ENCODE results near the gene ATP5PD.

Gene ATP5PD

DNA sequence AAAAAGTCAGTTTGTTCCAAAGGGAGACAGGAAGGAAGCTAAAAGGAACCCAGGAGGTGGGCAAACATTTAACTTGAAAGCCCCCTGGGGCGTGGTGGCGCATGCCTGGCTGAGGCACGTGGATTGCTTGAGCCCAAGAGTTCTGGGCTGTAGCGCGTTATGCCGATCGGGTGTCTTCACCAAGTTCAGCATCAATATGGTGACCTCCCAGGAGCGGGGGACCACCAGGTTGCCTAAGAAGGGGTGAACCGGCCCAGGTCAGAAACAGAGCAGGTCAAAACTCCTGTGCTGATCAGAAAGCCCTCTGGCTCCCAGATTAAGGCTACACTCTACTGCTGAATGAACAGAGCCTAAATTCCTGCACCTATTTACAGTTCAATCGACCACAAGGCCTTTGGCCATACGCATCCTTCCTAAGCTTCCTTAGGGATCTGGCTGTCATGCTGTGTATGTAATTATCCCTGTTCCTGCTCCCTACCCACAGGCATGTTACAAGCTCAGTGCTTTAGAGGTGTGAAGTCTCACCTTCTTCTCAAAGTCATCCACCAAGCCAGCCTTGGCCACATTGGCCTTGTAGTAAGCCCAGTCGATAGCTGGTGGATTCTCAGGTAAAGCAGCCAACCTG, 5.0 kb downstream of the ATP5PD start:
- no peak overlapping the region for H3K4me3 ChIP-seq
- peaks cover 44% of the 10 kb centered on the region for H3K36me3 ChIP-seq (ENCODE audit: insufficient read depth, low read length)
- H3K27ac ChIP-seq: peak overlapping the region; percentile 36; the same call in 1 of the 2 replicates
- H3K9me3 ChIP-seq (ENCODE audit: low read depth, low read length): no peaks in the 10 kb centered on the region
- no peak for DNase-seq (ENCODE audit: low read depth, low spot score)
- TF ChIP-seq EZH2 (IDR thresholded peaks at IDR 0.05) (no peak), FOXP2 (optimal IDR thresholded peaks at IDR 0.05; ENCODE audit: control extremely low read depth, extremely low read length, insufficient read depth) (no peak), POLR2AphosphoS5 (IDR thresholded peaks at IDR 0.05; ENCODE audit: borderline replicate concordance, low read depth, low read length) (no peak)
- no peak overlapping the region for H3K9ac ChIP-seq (ENCODE audit: insufficient read length)

GRCh38 chr17:75039238-75039637, 7.5 kb downstream of the ATP5PD start:
- DNase-seq (ENCODE audit: low read depth, low spot score): no peak
- H3K9me3 ChIP-seq (ENCODE audit: low read depth, low read length): no peaks in the 10 kb centered on the region
- H3K9ac ChIP-seq (ENCODE audit: insufficient read length): no peak overlapping the region
- no peak overlapping the region for H3K4me3 ChIP-seq
- H3K36me3 ChIP-seq (ENCODE audit: insufficient read depth, low read length): peaks cover 44% of the 10 kb centered on the region
- TF ChIP-seq EZH2 (IDR thresholded peaks at IDR 0.05) (no peak), POLR2AphosphoS5 (IDR thresholded peaks at IDR 0.05; ENCODE audit: borderline replicate concordance, low read depth, low read length) (no peak), FOXP2 (optimal IDR thresholded peaks at IDR 0.05; ENCODE audit: control extremely low read depth, extremely low read length, insufficient read depth) (no peak)
- H3K27ac ChIP-seq: no peak overlapping the region

DNA sequence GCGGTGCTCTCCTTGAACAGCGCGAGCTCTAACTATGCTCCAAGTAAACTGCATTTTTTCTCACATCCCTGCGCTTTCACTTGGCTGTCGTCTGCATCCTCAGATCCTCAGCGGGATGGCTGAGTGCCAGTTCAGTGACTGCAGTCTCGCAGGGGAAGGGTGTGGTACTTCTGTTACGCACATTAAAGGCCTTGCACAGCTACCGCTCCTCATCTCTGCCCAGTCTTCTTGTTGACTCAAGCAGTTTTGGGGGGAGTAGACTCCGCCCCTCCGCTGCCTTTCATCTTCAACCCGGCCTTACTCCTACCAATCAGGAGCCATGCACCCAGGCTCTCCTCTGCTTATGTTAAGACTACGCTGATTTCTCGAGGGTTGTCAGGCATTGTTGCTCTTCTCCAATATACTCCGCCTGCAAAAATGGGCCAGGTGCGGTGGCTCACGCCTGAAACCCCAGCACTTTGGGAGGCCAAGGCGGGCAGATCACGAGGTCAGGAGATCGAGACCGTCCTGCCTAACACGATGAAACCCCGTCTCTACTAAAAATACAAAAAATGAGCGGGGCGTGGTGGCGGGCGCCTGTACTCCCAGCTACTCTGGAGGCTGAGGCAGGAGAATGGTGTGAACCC, 10.0 kb downstream of the ATP5PD start:
- Histone ChIP-seq H3K9me3 (ENCODE audit: low read depth, low read length) (no peaks in the 10 kb centered on the region), H3K27ac (peak overlapping the region; percentile 97), H3K36me3 (ENCODE audit: insufficient read depth, low read length) (peaks cover 37% of the 10 kb centered on the region), H3K4me3 (peak overlapping the region; percentile 42), H3K9ac (ENCODE audit: insufficient read length) (no peak overlapping the region)
- TF ChIP-seq FOXP2 (optimal IDR thresholded peaks at IDR 0.05; ENCODE audit: control extremely low read depth, extremely low read length, insufficient read depth) (peak; percentile 49), POLR2AphosphoS5 (IDR thresholded peaks at IDR 0.05; ENCODE audit: borderline replicate concordance, low read depth, low read length) (peak; percentile 33), EZH2 (IDR thresholded peaks at IDR 0.05) (no peak)
- DNase-seq (ENCODE audit: low read depth, low spot score): peak; percentile 90

DNA sequence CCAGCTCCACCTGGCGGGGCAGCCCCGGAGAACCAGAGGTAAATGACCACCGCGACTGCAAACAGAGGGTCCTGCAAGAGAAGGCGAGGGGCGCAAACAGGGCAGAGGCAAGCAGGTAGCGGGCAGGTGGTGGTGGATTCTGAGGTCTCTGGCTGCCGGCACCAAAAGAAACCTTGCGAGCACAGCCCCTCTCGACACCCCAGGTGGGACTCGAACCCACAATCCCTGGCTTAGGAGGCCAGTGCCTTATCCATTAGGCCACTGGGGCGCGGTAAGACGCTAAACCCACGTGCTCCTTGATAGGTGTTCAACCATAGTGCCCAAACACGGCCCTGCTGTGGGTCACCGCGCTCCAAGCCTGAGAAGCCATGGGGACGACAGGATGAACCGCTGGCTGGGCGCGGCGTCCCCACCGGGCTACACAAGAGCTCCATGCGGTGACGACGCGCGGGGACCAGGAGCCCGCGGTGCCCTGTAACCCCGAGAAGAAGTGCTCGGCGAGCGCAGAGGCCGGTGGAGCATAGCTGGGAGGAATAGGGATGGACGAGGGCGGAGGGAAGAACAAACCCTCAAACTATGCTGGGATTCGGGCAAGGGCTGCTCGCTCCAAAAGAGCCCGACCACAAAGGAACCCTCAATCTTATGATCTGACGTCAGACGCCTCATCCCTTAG, 12.4 kb downstream of the ATP5PD start:
- Histone ChIP-seq H3K36me3 (ENCODE audit: insufficient read depth, low read length) (peaks cover 13% of the 10 kb centered on the region), H3K9me3 (ENCODE audit: low read depth, low read length) (no peaks in the 10 kb centered on the region), H3K27ac (peak overlapping the region; percentile 97), H3K4me3 (peak overlapping the region; percentile 100), H3K9ac (ENCODE audit: insufficient read length) (peak overlapping the region; percentile 99)
- DNase-seq (ENCODE audit: low read depth, low spot score): no peak
- TF ChIP-seq EZH2 (IDR thresholded peaks at IDR 0.05): no peak
- peak; percentile 49 for TF ChIP-seq POLR2AphosphoS5 (IDR thresholded peaks at IDR 0.05; ENCODE audit: borderline replicate concordance, low read depth, low read length)

- Histone ChIP-seq H3K9ac (ENCODE audit: insufficient read length) (peak overlapping the region; percentile 90), H3K36me3 (ENCODE audit: insufficient read depth, low read length) (peaks cover 5% of the 10 kb centered on the region; the same call in 1 of the 2 replicates), H3K9me3 (ENCODE audit: low read depth, low read length) (no peaks in the 10 kb centered on the region), H3K27ac (peak overlapping the region; percentile 97), H3K4me3 (peak overlapping the region; percentile 100)
- peak; percentile 84 for DNase-seq (ENCODE audit: low read depth, low spot score)
- TF ChIP-seq EZH2 (IDR thresholded peaks at IDR 0.05) (no peak), FOXP2 (optimal IDR thresholded peaks at IDR 0.05; ENCODE audit: control extremely low read depth, extremely low read length, insufficient read depth) (no peak), POLR2AphosphoS5 (IDR thresholded peaks at IDR 0.05; ENCODE audit: borderline replicate concordance, low read depth, low read length) (no peak)
Measured at GRCh38 chr17:75033346-75034235, 13.2 kb downstream of the ATP5PD start.

DNA sequence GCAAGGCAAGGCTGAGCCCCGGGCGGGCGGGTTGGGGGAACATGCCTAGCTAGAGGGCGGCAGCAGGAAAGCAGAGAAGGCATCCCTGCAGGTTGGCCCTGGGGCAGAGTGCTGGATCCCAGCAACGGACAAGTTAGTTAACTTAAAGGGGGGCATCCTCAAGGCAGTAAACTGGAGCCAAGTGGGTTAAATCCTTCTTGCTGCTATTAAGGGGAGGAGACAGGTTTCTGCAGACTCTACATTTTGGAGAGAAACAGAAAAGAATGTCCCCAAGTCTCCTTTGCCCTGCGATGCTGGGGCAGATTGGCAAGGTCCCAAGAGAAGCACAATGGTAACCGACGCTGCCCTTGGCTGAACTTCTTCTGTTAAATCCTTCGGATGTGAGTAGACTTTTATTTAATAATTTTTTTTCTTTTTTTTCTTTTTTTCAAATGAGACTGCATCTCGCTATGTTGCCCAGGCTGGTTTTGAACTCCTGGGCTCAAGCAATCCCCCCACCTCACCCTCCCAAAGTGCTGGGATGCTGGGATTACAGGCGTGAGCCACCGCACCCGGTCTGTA, 14.0 kb downstream of the ATP5PD start:
- Histone ChIP-seq H3K4me3 (peak overlapping the region; percentile 100), H3K36me3 (ENCODE audit: insufficient read depth, low read length) (no peaks in the 10 kb centered on the region), H3K27ac (peak overlapping the region; percentile 97; the same call in 1 of the 2 replicates), H3K9me3 (ENCODE audit: low read depth, low read length) (no peaks in the 10 kb centered on the region), H3K9ac (ENCODE audit: insufficient read length) (peak overlapping the region; percentile 90)
- no peak for TF ChIP-seq EZH2 (IDR thresholded peaks at IDR 0.05)
- no peak for DNase-seq (ENCODE audit: low read depth, low spot score)

DNA sequence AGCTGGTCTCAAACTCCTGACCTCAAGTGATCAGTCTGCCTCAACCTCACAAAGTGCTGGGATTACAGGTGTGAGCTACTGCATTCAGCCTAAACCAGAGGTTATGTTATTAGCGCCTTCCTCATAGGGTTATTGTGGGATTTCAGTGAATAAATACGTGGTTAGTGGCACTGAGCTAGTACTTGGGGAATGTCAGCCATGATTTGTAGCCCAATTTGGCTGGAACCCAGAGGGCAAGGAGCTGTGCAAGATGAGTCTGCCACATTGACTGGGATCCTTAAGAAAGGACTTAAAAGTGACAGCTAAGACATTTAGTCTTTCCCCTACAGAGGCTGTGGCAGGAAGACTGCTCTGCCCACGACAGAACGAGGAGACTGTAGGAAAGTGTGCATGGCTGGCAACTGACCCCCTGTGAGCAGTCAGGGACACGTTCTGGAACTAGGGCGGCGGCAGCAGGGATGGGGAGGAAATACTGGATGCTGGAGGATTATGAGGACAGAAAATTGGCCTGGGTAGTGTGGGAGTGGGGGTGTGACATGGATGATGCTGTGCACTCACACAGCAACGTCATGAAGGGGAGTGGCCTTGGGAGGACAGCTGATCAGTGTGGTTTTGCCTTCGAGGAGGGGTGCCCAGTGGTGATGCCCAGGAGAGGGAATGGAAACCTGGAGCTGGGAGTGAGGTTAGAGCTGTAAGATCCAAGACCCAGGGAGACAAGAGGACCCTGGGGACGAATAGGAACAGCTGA, 14.6 kb downstream of the ATP5PD start:
- Histone ChIP-seq H3K4me3 (peak overlapping the region; percentile 100), H3K27ac (peak overlapping the region; percentile 81), H3K9me3 (ENCODE audit: low read depth, low read length) (no peaks in the 10 kb centered on the region), H3K36me3 (ENCODE audit: insufficient read depth, low read length) (no peaks in the 10 kb centered on the region), H3K9ac (ENCODE audit: insufficient read length) (no peak overlapping the region)
- DNase-seq (ENCODE audit: low read depth, low spot score): no peak
- no peak for TF ChIP-seq POLR2AphosphoS5 (IDR thresholded peaks at IDR 0.05; ENCODE audit: borderline replicate concordance, low read depth, low read length)
- no peak for TF ChIP-seq EZH2 (IDR thresholded peaks at IDR 0.05)
- TF ChIP-seq FOXP2 (optimal IDR thresholded peaks at IDR 0.05; ENCODE audit: control extremely low read depth, extremely low read length, insufficient read depth): no peak
